Measurements from ENCODE around the gene EHD2.

EHD2 gene

DNA sequence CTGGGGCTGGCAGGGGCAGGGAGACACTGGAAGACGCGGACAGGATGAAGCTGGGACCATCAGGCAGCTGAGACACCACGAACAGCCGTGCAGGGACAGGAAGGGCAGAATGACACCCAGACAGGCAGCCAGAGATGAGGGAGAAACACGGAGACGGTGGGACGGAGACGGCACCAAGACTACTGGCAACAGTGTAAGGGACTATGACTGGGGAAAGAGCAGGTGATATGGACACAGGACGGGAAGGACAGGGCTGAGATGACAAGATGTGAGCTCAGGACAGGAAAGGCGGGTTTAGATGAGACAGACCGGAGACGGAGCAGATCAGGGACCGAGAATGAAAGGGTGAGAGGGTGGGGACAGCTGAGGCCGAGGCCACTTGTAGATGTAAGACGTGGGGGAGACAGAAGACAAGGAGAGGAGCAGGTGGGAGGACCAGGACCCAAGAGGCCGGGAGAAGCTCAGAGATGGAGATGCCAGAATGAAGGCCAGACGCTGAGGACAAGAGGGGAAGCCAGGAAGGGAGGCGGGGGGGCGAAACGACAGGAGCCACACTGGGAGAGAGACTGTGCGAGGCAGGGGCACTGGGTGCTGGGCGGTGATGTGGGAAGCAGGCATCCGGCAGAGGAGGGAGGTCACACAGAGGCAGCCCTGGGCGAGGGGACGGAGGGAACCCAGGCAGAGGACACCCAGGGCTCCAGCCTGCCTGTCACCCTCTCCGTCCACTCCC is 17.5 kb upstream of the EHD2 start:
- POLR2A ChIA-PET (ENCODE audit: low non-redundant PET): no interaction called here
- no peak for TF ChIP-seq CTCF (conservative IDR thresholded peaks at IDR 0.05; ENCODE audit: low read depth)
- CTCF ChIA-PET: interaction anchor here (0.6 to 0.8 kb wide), 3 partner anchors 29 to 390 kb away, joined by 3 to 4 read pairs (median 3); no protein-coding TSS in a partner anchor
- DNase-seq (ENCODE audit: low spot score): no peak
- H3K27ac ChIP-seq: peak overlapping the region; percentile 64

DNA sequence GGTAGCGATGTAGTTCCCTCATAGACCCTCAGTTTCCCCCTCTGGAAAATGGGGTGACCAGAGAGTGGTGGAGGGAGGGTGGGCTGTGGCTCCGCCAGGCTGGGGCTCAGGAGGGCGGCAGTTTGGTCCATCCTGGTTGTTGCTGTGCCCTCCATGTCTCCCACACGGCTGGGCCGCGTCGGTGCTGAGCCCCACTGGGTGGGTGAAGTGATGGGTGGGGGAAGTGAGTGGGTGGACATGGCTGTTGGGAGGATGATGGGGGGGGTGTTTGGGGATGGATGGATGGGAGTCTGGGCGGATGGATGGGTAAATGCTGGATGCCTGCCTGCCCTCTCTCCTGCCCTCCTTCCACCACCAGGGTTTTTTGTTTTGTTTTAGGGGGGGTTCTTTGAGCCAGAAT is 16.6 kb upstream of the EHD2 start:
- DNase-seq (ENCODE audit: low spot score): no peak
- CTCF ChIA-PET: interaction anchor here (0.5 to 0.8 kb wide), 2 partner anchors 63 to 260 kb away, joined by 4 read pairs; no protein-coding TSS in a partner anchor
- TF ChIP-seq CTCF (conservative IDR thresholded peaks at IDR 0.05; ENCODE audit: low read depth): no peak
- POLR2A ChIA-PET (ENCODE audit: low non-redundant PET): no interaction called here
- peak overlapping the region; percentile 64 for H3K27ac ChIP-seq

DNA sequence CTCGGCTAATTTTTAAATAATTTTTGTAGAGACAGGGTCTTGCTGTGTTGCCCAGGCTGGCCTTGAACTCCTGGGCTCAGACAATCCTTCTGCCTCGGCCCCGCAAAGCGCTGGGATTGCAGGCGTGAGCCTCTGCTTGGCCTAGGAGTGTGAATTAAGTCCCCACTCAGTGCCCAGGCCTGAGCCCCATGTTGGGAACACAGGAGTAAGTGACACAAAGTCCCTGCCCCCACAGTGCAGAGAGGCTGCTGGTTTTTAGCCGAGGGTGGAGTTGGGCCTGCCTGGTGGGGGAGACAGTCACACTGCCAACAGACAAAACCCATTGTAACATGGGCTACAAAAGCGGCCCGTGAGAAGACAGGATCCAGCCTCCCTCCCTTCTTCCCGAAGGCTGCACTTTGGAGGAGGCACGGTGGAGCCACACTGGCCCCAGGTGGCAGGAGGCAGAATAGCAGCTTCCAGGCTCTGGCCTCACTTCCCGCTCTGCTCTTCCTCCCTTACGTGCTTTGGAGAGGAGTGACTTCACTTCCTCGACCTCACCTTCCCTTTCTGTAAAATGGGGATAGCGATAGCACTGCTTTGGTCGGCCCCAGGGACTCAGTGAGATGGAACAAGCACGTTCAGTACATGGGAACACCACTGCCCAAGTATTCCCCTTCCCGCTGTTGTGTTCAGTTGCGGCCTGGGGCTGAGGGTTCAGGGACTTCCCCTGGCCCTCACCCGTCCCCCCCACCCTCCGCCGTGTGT is 15.2 kb upstream of the EHD2 start:
- CTCF ChIA-PET: interaction anchor here (0.5 to 3.0 kb wide), 18 partner anchors 9 to 283 kb away, joined by 3 to 13 read pairs (median 3); partner anchors contain the start of gene KPTN
- POLR2A ChIA-PET (ENCODE audit: low non-redundant PET): interaction anchor here (0.6 kb wide), 1 partner anchor 208 kb away, joined by 3 read pairs; no protein-coding TSS in a partner anchor
- peak; percentile 96 for TF ChIP-seq CTCF (conservative IDR thresholded peaks at IDR 0.05; ENCODE audit: low read depth)
- peak overlapping the region; percentile 64 for H3K27ac ChIP-seq
- DNase-seq (ENCODE audit: low spot score): peak; percentile 76

DNA sequence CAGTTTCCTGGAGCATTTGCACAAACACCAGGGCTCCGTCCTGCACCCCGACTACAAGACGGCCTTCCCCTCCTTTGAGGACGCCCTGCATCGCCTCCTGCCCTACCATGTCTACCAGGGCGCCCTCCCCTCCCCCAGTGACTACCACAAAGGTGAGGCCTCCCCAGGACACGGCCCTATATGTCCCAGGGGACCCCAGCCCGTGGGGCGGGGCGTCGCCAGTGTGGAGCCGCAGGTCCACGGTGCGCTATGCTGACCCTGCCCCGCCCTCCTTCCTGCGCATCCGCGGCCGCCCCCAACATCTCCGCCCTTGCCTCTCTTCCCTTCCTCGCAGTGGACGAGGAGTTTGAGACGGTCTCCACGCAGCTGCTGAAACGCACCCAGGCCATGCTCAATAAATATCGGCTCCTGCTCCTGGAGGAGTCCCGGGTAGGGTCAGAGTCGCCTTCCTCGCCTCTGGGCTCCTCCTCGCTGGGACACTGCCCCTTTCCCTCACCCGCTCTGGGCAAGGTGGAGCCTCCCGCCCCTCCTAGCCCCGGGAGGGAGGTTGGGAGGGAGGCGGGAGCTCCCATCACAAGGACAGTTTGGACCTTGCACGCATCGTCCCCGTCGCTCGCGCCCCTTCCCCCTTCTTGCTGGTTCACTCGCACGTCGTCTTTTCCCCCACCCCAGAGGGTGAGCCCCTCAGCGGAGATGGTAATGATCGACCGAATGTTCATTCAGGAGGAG is 14.4 kb upstream of the EHD2 start:
- ChIA-PET CTCF (interaction anchor here (0.5 to 3.0 kb wide), 21 partner anchors 14 to 424 kb away, joined by 3 to 13 read pairs (median 4); partner anchors contain the start of genes EHD2 and KPTN), POLR2A (ENCODE audit: low non-redundant PET) (no interaction called here)
- no peak for DNase-seq (ENCODE audit: low spot score)
- peak overlapping the region; percentile 64 for H3K27ac ChIP-seq
- TF ChIP-seq CTCF (conservative IDR thresholded peaks at IDR 0.05; ENCODE audit: low read depth): no peak

- H3K27ac ChIP-seq: no peak overlapping the region
- DNase-seq (ENCODE audit: low spot score): peak; percentile 58
- POLR2A ChIA-PET (ENCODE audit: low non-redundant PET): no interaction called here
- TF ChIP-seq CTCF (conservative IDR thresholded peaks at IDR 0.05; ENCODE audit: low read depth): peak; percentile 89
- CTCF ChIA-PET: interaction anchor here (0.5 to 3.0 kb wide), 9 partner anchors 14 to 424 kb away, joined by 3 to 13 read pairs (median 4); partner anchors contain the start of gene EHD2
These were observed 13.8 kb upstream of the EHD2 start for GRCh38 chr19:47699360-47699917.
